Activated CD4-positive, alpha-beta T cell treated with anti-CD3 and anti-CD28 coated beads, Interleukin-2, Interleukin-6, amounts not matched to agents 100 ng/mL and 50 ng/mL, durations not matched to agents 16 hours and 8 hours (primary cell): ENCODE results near the gene LRCOL1.
A peak's percentile ranks its signal among the peaks of the same experiment; 100 is the strongest.

ENCODE experiments used
- DNase-seq: peaks from one replicate; pipeline ENCODE4 v3.0.0-alpha.2; 2020

LRCOL1 gene

GRCh38 chr12:132610051-132610759 is at the start of gene LRCOL1:
Gene LRCOL1, minus strand, starts transcription at chr12:132610582. Its CDS starts 4,331 bp downstream, at chr12:132606251.
- DNase-seq: no peak

DNA sequence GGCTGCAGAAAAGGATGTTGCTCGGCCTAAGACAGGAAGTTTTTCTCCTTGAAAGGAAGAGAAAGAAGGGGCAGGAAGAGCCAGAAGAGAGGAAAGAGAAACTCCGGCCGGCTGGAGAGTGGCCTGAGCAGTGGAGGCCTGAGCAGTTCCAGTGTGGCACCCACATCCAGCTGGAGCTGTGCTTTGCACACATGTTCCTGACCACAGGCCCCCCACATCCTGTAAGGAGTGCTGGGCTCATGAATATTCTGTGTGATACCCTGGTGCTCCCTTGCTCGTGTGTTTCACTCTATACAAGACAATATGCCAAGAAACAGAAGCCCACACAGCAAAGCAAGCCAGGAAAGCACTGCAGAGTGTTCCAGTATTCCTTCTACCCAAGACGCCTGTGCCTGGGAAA is 49.7 kb upstream of the LRCOL1 start:
- no peak for DNase-seq

GRCh38 chr12:132659146-132659545 is 48.8 kb upstream of the LRCOL1 start:
- DNase-seq: no peak

DNA sequence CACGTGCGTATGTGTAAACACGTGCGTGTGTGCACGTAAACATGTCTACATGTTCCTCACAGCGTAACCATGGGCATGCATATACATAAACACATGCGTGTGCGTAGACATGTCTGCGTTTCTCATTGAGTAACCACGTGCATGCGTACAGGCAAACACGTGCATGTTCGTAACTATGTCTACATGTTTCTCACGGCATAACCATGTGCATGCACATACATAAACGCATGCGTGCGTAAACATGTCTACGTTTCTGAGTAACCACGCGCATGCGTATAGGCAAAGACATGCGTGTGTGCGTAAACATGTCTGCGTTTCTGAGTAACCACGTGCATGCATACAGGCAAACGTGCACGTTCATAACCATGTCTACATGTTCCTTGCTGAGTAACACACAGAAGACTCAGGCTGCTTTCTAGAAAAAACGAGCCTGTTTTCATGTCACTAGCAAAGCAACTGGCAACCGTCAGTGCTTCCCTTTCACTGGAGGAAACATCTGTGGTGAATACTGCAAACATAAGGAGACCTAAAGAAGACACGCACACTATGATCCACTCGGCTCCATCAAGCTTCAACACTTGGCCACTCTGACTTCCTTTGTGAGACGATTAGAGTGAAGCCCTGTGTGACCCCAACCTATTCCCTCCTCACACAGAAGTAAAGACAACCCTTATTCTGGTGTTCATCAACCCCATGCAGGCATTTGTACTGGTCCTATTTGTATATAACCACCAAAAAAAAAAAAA is 47.9 kb upstream of the LRCOL1 start:
- DNase-seq: no peak

DNA sequence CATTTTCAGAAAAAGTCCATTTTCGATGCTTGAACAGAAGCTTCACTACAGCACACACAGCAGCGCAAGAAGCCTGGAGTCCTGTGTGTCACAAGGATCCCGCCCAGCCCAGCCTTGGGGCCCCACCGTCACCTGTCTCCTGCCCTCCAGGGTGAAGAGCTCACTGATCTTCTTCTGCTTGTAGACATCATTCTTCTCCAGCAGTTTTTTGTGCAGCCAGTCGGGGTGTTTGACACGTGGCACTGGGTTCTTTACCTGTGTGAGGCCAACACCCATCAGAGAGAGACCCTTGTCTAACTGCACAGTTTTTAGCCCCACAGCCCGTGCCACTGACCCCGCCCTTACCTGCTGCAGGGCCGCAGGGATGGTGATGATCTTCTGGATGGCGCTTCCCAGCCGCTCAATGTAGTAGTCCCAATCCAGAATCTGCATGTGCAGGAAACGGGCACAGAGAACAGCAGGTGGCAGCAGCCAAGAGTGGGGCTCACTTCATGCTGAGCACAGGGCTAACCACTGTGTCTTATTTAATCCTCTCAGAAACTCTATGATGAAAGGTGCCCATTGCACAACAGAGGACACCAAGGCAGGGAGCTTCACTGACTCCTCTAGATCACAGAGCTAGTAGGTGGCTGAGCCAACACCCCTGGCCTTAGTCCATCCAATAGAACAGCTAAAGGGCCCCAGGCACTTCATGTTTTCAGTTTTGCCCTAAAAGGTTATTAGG is 46.8 kb upstream of the LRCOL1 start:
- no peak for DNase-seq

GRCh38 chr12:132653567-132654290 is 43.3 kb upstream of the LRCOL1 start:
- peak; percentile 23 for DNase-seq

DNA sequence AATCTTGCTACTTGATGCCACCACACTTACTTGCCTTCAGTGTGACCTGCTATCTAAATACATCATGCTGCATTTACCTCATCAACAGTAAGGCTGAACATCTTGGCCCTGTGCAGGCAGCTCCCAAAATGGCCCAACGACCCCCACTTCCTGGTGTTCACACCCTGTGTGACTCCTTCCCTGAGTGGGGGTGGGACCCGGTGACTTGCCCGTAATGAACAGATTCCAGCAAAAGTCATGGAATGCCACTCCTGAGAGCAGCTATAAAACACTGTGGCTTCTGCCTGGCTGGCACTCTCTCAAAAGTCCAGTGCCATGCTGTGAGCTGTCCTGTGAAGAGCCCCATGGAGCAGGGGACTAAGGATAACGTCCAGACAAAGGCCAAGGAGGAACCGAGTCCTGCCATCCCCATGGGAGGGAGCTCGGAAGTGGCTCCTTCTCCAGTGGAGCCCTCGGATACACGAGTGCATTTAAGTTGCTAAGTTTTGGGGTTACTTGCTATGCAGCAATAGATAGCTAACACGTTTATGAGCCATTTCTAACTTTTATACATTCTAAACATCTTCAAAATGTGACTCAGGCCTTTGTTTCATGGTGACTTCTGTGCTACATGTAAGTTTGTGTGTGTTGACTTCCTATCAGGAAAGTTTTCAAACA is 41.2 kb upstream of the LRCOL1 start:
- DNase-seq: no peak

DNA sequence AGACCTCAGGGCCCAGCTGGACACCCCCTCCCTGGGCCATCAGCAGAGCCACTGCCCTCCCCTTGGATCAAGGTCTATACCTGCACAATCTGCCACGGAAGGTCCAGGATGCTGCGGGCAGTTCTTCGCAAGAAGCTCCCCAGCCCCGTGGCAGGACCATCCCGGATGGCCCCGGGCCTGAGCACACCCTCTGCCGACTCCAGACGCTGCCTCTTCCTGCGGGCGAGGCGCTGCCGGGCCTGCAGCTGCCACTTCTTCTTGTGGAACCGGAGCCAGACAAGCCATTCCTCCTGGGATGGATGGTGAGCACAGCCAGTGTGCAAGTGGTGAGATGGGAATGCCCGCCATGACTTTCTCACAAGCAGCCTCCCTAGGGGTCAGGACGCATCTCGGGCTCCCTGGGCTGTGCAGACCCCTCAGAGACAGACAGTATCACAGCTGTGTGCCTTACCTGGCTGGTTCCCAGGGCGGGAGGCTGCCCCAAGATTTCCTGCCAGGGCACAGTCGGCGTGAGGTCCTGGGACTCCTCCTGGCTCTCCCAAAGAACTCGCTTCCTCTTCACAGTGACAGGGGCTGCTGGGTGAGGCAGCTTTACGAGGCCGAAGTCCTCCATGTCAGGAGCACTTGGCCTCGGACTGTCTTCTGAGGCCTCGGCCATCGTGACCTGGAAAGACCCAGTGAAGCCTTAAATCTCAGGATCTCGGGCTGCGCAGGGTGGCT is 39.0 kb upstream of the LRCOL1 start:
- DNase-seq: no peak

GRCh38 chr12:132648616-132649225 is 38.3 kb upstream of the LRCOL1 start:
- no peak for DNase-seq

DNA sequence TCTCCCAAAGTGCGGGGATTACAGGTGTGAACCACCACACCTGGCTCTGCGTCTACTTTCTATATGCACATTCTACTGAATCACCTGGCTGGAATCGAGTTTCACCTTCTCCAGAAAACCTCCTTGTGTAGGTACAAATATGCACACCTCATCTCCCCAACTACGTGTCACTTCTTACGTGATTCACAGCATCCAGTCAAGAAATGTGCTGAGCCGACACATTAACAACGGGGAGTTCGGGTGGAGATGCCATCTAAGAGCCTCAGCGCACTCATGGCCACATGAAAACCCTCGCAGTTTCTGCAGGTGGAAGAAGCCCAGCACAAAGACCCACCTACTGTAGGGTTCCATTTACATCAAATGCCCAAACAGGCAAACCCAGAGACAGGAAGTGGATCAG is 37.5 kb upstream of the LRCOL1 start:
- no peak for DNase-seq

- DNase-seq: peak; percentile 44
Observed at GRCh38 chr12:132646850-132647249, 36.5 kb upstream of the LRCOL1 start.

- no peak for DNase-seq
Observed at GRCh38 chr12:132642846-132643835, 32.8 kb upstream of the LRCOL1 start.

DNA sequence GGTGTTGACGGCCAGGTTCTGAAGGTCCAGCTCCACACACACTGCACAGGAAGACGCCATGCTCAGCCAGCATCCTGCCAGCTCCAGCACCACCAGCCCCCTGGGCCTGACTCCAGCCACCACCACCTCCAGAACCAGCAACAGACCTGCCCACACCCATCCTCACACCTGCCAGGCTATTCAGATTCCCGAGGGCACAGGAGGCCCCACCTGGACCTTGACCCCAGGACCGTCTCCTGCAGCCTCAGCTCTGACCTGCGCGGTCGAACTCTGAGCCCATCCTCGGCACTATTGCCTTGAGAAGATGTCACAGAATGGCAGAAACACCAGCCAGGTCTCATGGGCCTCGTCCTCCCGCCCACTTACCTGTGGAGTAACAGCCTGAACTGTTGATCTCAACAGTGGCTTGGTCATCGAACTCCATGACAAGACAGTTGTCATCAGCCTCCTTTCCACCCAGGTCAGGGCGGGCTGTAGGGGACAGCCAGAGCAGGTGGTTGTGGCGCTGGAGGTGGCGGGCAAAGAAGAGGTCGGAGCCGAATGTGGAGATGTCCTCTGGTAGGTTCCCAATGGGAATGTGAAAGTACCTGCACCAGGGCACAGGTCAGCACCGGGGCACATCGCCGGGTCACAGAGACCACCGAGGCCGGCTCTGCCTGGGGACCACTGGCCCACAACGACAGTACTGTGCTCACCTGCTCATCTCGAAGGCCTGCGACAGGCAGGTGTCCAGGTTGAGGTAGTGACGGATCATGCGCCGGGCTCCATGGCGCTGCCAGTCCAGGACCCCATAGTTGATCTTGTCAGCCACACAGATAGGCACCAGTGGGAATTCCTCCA is 31.6 kb upstream of the LRCOL1 start:
- no peak for DNase-seq

GRCh38 chr12:132640936-132641335 is 30.6 kb upstream of the LRCOL1 start:
- no peak for DNase-seq

GRCh38 chr12:132639956-132640520 is 29.7 kb upstream of the LRCOL1 start:
- DNase-seq: no peak

DNA sequence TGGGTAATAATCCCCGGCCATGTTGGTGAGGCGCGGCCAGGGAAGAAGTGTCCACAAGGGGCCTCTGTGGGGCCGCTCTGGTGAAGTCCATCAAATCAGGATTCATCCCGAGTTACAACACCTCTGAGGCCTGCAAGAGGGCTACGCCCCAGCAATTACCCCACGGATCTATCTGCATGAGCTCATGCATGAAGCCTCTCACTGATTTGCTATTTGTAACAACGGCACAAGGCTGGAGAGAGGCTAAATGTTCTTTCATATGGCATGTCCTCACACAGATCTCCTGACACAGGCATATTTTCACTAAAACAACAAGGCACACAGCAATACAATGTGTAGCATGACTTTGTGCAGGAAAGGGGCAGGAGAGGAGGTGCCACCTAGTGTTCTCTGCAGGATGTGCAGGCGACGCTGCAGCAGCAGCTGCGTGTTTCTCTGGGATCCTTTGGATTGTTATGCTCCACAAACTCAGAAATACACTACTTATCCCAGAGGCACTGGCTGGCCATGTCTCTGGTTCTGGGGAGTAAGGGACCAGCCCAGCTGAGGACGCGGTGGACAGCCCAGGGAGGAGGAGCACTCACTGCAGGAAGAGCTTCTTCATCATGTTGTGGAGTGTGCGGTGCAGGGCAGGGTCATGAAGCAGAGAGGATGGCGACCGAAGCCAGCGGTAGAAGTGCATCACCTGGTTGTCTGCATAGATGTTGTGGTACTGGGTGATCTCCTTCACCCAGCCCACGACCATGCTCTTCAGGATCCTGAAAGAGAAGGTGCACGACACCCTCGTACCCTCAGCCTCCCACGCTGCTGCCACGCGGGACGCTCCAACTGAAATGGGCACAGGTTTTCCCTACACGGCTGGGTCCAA is 28.4 kb upstream of the LRCOL1 start:
- DNase-seq: peak; percentile 31

- DNase-seq: no peak
Observed at GRCh38 chr12:132637811-132638210, 27.4 kb upstream of the LRCOL1 start.
